ENCODE data around the gene C4B.
"Not testable (repeated sequence)": the region's sequence is repeated elsewhere in the genome, so short reads cannot be mapped to it uniquely, and the experiment has no call there.

The C4B gene

DNA sequence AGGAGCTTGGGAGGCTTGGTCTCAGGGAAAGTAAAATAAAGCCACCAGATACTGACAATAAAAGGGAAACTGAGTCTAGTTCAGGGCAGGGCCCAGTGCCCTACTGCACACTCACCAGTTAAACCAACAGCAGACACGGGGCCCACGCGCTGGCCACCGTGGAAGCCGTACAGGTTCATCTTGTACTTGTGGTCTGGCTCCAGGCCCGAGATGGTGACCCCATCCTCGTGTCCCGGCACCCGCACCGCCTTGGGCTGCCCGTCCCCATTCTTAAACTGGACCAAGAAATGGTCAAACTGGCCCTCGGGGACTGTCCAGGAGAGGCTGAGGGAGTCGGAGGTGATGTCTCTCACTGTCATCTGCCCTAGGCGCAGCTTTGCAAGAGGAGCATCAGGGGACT is 50.1 kb downstream of the C4B start:
- TF ChIP-seq ZNF274 (IDR thresholded peaks at IDR 0.05; ENCODE audit: low read depth, low read length) = no peak
- H3K4me3 ChIP-seq (ENCODE audit: low read length) = no peak overlapping the region

DNA sequence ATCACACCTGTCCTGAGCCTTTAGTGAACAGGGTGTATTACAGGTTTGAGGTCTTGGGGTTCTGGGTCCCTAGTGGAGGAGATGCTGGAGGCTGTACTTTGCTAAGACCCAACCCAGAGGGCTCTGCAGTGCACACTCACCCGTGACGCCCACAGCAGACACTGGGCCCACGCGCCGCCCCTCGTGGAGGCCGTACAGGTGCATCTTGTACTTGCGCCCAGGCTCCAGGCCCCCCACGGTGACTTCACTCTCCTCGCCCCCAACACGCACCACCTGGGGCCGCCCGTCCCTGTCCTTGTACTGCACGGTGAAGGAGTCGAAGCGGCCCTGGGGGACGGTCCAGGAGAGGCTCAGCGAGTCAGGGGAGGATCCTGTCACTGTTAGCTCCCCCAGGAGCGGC is 52.9 kb downstream of the C4B start:
- H3K4me3 ChIP-seq (ENCODE audit: low read length) = not testable (repeated sequence)

DNA sequence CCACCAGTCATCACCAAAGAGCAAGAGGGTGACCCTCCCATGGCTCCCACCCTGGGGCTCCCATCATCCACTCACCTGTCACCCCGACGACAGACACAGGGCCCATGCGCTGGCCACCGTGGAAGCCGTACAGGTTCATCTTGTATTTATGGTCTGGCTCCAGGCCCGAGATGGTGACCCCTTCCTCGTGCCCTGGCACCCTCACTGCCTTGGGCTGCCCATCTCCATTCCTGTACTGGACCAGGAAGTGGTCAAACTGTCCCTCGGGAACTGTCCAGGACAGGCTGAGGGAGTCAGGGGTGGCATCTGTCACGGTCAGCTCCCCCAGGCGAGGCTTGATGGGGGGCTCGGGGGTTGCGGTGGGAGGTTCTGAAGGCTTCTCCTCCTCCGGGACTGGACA is 53.7 kb downstream of the C4B start:
- H3K4me3 ChIP-seq (ENCODE audit: low read length) = not testable (repeated sequence)

DNA sequence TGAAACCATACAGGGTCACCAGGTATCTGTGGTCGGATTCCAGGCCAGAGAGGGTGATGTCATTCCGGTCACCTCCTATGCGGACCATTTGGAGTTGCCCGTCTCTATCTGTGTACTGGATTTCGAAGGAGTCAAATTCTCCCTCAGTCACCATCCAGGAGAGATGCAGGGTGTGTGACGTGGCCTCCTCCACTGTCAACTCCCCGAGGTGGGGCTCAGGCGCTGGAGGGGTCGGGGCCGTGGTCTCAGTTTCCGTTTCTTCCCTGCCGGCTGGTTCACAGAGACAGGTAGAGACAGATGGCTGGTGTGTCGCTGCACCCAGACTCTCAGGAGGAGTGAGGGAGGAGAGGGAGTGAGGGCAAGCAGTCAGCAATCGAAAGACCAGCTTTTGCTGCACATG is 54.3 kb downstream of the C4B start:
- no peak for TF ChIP-seq ZNF274 (IDR thresholded peaks at IDR 0.05; ENCODE audit: low read depth, low read length)
- H3K4me3 ChIP-seq (ENCODE audit: low read length) = no peak overlapping the region

DNA sequence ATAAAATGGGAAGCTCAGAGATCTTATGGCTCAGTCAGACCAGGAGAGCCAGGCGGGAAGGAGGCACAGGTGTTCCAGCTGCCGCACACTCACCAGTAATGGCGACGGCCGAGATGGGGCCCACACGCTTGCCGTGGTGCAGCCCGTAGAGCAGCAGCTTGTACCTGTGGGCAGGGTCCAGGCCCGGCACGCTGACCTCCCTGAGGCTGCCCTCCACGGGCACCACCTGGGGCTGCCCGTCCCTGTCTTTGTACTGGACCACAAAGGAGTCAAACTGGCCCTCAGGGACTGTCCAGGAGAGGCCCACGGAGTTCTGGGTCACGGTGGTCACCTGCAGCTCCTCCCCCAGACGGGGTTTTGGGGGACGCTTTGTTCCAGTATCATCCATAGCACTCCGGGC is 54.9 kb downstream of the C4B start:
- no peak for TF ChIP-seq ZNF274 (IDR thresholded peaks at IDR 0.05; ENCODE audit: low read depth, low read length)
- H3K4me3 ChIP-seq (ENCODE audit: low read length) = no peak overlapping the region

DNA sequence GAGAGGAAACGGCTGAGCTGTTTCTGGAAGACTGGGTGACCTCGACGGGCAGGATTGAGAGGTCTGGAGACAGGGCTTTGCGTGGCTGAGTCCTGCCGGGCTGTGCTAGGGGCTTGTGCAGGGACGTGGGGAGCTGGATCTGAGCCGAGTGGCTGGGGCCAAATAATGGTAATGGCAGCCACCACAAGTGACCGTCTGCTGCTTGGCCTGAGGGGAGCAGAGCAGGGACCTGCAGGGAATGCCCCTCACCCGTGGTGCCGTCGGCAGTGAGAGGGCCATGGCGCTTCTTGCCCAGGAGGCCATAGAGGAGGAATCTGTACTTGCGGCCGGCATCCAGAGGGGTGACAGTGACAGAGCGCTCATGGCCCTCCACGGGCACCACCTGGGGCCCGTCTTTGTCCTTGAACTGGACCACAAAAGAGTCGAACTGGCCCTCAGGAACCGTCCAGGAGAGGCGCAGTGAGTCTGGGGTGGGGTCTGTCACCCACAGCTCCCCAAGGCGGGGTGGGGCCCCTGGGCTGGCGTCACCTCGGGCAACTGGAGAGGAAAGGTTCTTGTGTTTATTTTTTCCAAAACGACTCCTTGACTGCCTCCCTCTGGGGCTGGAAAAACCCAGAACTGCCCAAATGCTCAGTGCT is 55.4 kb downstream of the C4B start:
- TF ChIP-seq ZNF274 (IDR thresholded peaks at IDR 0.05; ENCODE audit: low read depth, low read length) = no peak
- no peak overlapping the region for H3K4me3 ChIP-seq (ENCODE audit: low read length)

DNA sequence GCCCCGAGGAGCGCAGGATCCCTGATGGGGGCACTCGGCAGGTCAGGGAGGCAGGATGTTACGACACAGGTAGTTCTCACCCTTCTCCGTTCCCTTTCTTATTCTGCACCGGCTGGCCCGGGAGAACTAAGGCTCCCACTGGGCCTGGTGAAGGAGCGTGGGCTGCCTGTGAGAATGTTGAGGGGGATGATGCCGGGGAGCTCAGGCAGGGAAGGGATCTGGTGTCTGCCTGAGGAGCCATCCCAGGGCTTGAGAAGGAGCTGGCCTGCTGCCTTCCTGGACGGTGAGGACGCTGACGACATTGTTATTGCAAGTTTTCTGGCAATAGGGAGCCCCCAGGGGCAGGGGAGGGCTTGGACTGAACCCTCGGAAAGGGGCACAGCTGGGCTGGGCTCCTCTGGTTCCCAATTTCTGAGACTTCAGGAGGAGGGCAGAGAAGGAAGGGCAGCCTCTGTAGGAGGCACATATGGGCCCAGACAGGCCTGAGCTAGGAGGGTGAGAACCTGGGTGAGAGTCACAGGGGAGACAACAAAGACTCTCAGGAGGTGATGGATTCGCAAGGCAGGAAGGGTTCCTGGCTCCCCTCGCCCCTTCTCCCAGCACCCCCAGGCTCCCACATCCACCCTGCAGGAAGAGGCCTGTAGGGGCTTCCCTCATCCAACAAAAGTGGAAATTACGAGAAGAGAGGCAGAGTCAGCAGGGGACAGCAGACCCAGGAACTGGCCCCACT is 56.4 kb downstream of the C4B start:
- no peak overlapping the region for H3K4me3 ChIP-seq (ENCODE audit: low read length)

DNA sequence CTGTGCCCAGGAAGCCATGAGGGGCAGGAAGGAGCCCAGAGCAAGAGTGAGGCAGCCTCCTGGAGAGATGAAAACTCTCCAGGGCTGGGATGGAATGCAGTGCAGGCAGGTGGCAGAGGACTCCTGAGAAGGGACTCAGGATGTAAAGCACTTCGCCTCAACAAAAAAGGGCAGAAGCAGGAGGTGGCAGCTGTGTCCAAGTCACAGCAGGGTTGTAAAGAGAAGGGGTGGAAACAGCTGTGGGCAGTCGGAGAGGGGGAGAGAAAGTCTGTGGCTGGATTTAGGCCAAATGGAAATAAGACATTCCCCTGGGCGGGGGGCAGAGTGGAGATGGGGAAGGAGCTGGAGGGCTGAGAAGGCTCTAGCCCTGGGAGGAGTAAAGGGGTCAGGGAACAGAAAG is 58.5 kb downstream of the C4B start:
- H3K4me3 ChIP-seq (ENCODE audit: low read length) = no peak overlapping the region
- TF ChIP-seq ZNF274 (IDR thresholded peaks at IDR 0.05; ENCODE audit: low read depth, low read length) = no peak

More for the DNA sequence above, 56.4 kb downstream of the C4B start:
- TF ChIP-seq ZNF274 (IDR thresholded peaks at IDR 0.05; ENCODE audit: low read depth, low read length) = no peak

DNA sequence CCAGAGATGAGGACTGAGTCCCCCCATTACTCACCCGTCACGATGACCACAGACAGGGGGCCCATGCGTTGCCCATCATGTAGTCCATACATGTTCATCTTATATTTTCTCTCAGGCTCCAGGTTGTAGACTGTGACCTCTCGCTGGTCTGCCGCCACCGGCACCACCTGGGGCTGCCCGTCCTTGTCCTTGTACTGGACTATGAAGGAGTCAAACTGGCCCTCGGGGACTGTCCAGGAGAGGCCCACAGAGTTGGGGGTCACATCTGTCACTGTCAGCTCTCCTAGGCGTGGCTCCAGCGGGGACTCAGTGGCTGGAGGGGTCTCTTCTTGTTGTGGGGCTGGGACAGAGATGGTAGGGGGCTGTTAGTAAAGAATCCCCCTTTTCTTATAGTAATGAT is 59.0 kb downstream of the C4B start:
- no peak for TF ChIP-seq ZNF274 (IDR thresholded peaks at IDR 0.05; ENCODE audit: low read depth, low read length)
- no peak overlapping the region for H3K4me3 ChIP-seq (ENCODE audit: low read length)

DNA sequence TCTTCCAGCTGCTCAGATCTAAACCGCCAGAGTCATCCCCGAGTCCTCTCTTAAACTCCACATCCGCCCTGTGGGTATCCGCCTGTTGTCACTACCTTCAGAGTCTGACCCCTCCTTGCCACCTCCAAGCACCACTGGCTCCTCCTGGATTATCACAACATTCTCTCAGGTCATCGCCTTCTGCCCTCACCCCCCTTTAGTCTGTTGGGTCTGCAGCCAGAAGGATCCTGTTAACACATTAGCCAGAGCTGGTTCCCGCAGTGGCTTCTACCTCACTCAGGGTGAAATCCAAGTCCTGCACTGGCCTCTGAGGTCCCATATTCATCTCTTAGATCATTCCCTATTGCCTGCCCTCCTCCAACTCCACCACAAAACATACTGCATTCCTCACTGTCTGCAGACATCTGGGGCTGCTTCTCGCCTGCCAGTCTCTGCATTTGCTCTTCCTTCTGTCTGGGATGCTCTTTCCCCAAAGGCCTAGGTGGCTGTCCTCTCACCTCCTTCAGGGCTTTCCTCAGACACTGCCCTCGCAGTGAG is 60.5 kb downstream of the C4B start:
- TF ChIP-seq ZNF274 (IDR thresholded peaks at IDR 0.05; ENCODE audit: low read depth, low read length) = no peak
- H3K4me3 ChIP-seq (ENCODE audit: low read length) = no peak overlapping the region

DNA sequence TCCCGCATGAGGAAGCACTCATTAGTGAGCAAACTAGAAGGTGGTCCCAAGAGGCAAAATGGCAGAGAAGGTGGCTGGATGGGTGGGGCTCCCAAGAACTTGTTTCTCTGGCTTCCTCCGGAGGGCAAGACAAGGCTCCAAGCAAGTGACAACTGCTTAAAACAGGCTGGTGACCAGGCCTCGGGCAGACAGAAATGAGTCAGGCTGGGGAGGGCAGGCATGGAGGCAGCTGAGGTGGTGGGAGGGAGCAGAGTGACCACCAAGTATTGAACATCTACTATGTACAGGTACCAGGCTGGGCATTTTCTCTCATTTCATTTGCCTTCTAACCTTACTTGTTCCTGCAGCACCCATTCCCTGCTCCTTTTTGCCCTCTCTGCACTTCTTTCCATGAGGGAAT is 61.2 kb downstream of the C4B start:
- no peak for TF ChIP-seq ZNF274 (IDR thresholded peaks at IDR 0.05; ENCODE audit: low read depth, low read length)
- H3K4me3 ChIP-seq (ENCODE audit: low read length) = no peak overlapping the region

DNA sequence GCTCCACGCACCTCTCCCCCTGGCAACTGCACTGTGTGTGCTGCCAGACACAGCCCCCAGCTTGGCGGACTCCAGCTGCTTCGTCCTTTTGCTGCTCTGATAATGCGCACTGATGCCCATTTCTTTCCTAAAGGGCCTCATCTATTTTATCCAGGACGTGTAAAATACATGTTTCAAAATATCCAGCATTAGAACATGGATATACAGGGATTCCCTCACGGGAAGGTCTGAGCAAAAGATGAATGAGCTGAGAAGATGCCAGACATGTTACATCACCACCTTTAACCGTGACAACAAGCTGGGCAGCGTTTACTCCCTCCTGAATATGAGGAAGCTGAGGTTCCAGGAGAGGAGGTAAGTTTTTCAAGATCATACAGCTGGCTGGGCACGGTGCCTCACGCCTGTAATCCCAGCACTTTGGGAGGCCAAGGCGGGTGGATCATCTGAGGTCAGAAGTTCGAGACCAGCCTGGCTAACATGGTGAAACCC is 61.8 kb downstream of the C4B start:
- TF ChIP-seq ZNF274 (IDR thresholded peaks at IDR 0.05; ENCODE audit: low read depth, low read length) = no peak

DNA sequence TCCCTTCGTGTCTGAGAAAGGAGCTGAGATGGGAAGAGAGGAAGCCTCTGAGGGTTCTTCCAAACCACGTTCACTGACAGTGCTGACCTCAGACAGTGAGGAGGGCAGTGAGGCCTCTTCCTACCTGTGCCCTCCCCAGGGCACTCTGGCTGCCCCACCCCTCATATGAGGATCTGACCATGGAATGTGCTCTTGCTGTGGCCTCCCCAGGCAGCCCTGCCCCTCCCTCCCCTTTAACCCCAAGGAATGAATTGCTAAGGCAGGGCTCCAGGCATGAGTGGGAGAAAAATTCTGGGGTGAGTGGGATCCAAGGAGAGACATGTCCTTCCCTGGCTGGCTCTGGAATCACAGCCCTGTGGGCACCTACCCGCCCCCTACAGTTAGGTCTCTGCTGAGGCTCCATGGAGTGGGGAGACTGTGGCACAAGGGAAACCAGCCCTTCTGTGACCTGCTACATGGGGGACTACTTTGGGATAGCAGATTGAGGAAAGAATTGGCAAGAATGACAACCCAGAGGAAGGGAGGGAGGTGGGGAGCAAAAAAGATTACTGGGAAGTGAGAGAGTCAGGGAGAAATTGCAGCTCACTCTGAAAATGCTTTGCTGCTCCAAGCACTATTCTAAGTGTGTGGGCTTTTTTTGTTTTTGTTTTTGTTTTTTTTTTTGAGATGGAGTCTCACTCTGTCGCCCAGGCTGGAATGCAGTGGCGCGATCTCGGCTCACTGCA is 65.1 kb downstream of the C4B start:
- H3K4me3 ChIP-seq (ENCODE audit: low read length) = no peak overlapping the region
- no peak for TF ChIP-seq ZNF274 (IDR thresholded peaks at IDR 0.05; ENCODE audit: low read depth, low read length)

More for the DNA sequence above, 61.8 kb downstream of the C4B start:
- no peak overlapping the region for H3K4me3 ChIP-seq (ENCODE audit: low read length)

DNA sequence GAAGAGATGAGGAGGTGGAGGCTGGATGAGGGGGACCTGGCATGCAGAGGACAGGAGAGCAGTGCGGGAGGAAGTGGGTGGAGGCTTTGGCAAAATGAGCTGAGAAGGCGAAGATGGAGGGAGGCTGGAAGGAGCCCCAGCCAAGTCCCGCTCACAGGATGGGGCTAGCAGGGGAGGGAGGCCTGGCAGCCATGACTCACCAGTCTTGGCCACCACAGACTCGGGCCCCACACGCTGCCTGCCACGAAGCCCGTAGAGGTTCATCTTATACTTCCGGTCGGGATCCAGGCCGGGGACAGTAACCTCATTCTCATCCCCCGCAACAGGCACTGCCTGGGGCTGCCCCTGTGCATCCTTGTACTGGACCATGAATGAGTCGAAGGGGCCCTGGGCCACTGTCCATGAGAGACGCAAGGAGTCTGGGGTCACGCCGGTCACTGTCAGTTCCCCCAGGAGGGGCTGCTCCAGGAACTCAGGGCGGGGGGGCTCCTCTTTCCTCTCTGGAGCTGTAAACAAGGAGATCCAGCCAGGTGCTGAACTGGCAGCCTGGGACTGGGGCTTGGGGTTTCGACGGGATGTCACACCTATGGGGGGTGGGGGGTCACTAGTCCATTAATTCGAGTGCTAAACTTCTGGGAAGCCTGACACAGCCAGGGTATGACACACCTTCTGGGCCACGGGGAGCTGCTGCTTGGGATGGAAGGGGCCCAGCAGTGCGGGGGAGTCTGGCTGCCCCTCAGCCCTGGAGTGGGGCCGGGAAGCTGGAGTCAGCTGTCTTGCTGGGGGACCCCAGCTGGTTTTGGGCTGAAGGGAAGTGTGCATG is 66.8 kb downstream of the C4B start:
- no peak overlapping the region for H3K4me3 ChIP-seq (ENCODE audit: low read length)
- TF ChIP-seq ZNF274 (IDR thresholded peaks at IDR 0.05; ENCODE audit: low read depth, low read length) = no peak
